ENCODE results near the gene CMSS1. TPM values are rescaled to one million over a fixed set of nuclear protein-coding genes. Genes with fewer than 3 reads are reported as not detected.

The CMSS1 gene
- total RNA-seq, 1 experiment from 2014 or later, result 64.1 TPM

DNA sequence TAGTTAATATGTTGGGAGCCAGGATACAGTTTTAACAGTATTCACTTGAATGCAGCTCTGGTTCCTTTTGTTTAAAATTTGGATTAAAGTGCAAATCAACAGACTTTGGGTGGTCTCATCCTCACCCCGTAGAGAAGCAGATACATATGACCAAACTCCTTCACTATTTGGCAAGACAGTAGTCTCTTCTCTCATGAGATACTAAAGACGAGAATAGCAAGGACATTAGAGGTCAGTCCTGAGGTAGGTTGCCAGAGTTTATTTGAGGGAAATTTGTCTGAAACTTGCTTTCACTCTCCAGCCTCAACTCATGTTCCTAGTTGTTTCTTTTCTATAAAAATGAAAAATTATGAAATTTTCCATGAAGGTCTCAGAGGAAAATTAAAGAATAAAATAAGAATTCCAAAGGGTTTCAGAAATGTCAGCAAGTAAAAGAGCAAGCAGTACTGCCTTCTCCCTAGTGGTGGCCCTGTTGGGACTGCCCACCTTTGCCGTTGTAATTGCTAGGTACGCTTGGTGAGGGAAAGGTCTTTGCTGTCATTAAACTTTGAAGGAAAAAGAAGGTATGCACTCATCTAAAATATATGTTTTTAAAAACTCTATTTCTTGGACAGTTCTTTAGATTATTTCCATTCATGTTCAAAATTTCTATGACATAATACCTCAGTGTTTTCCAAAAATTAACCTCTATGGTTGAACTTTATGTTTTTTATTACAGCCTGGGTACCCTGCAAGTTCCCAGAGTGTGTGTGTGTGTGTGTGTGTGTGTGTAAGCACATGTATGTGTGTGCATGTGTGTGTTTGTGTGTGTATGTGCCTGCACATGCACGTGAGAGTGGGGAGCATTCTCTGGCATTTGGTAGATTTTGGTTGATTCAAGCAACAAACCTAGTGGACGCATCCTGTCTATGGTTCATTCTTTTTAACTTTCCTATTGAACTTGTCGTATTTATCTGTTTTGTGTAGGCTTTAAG, 111.4 kb downstream of the CMSS1 start:
- CTCF ChIA-PET, result interaction anchor here (0.7 kb wide), 1 partner anchor 325 kb away, joined by 3 read pairs; no protein-coding TSS in a partner anchor
- BruUV-seq (replicated peaks), result no TSS peak

DNA sequence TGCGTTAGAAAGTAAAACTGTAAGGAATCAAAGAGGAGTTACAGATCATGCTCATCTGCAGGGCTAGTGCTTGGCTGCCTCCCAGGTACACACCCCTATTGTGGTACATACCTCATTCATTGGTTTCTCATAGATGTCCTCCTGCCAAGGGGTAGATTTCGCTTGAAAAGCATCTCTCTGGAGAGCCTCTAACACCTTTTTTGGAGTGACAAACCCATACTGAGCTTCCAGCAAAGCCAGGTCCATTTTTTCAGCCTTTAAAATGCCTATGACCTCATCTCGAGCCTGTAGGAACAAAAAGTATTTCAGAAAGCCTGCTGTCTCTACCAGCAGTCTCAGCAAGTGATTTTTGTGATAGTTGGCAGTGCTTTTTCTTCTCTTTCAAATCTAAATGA, 112.1 kb downstream of the CMSS1 start:
- Histone ChIP-seq H3K27ac (ENCODE audit: low read depth, low read length) (no peak overlapping the region), H3K4me2 (ENCODE audit: low read length) (no peak overlapping the region), H3K4me1 (ENCODE audit: control insufficient read depth in 1 of 2, insufficient read depth in 2 of 2, low read length in 2 of 2) (peaks cover 0 to 8% of the 10 kb centered on the region in 2 experiments; a peak in 2 of 4 replicates), H3K36me3 (ENCODE audit: control insufficient read depth in 1 of 2, insufficient read depth in 2 of 2, low read length in 2 of 2) (no peaks in the 10 kb centered on the region), H2AFZ (ENCODE audit: low read depth, low read length, poor library complexity, severe bottlenecking) (no peak overlapping the region), H3K27me3 (ENCODE audit: insufficient read depth, low read length) (no peaks in the 10 kb centered on the region), H3K9ac (ENCODE audit: low read length) (no peak overlapping the region), H3K79me2 (ENCODE audit: insufficient read depth, low read length) (no peaks in the 10 kb centered on the region; the same call in 1 of the 2 replicates), H3K4me3 (replicated peaks in 1 of 2; ENCODE audit: low read depth in 1 of 2, low read length in 2 of 2) (no peak overlapping the region), H3K9me3 (ENCODE audit: control insufficient read depth in 1 of 2, insufficient read depth in 1 of 2, low read depth in 1 of 2, low read length in 2 of 2) (no peaks in the 10 kb centered on the region), H4K20me1 (ENCODE audit: insufficient read depth) (no peaks in the 10 kb centered on the region; the same call in 1 of the 2 replicates), H3K9me2 (ENCODE audit: insufficient read depth) (no peaks in the 10 kb centered on the region)
- POLR2A ChIA-PET, result no interaction called here
- CTCF ChIA-PET, result no interaction called here
- DNase-seq (ENCODE audit: low read depth, low spot score), result no peak
- RAD21 ChIA-PET (ENCODE audit: low non-redundant PET in 1 of 2, low total read pairs in 2 of 2, uncharacterized antibody in 2 of 2, unreplicated experiment in 2 of 2), result no interaction called here
- intact Hi-C loops (cut with micrococcal nuclease), result no loop called here
- no TSS peak for BruUV-seq (replicated peaks)
- TF ChIP-seq CBX3 (IDR thresholded peaks at IDR 0.05; ENCODE audit: low read depth), result no peak
- TF ChIP-seq EGR1 (IDR thresholded peaks at IDR 0.05; ENCODE audit: low read depth), result no peak
- no peak for ATAC-seq

More for the DNA sequence above, 111.4 kb downstream of the CMSS1 start:
- RAD21 ChIA-PET (ENCODE audit: low non-redundant PET in 1 of 2, low total read pairs in 2 of 2, uncharacterized antibody in 2 of 2, unreplicated experiment in 2 of 2), result no interaction called here
- Histone ChIP-seq H2AFZ (ENCODE audit: low read depth, low read length, poor library complexity, severe bottlenecking) (no peak overlapping the region), H4K20me1 (ENCODE audit: insufficient read depth) (no peaks in the 10 kb centered on the region; the same call in 1 of the 2 replicates), H3K27ac (ENCODE audit: low read depth, low read length) (no peak overlapping the region), H3K27me3 (ENCODE audit: insufficient read depth, low read length) (no peaks in the 10 kb centered on the region), H3K9ac (ENCODE audit: low read length) (no peak overlapping the region), H3K36me3 (ENCODE audit: control insufficient read depth in 1 of 2, insufficient read depth in 2 of 2, low read length in 2 of 2) (no peaks in the 10 kb centered on the region), H3K9me2 (ENCODE audit: insufficient read depth) (no peaks in the 10 kb centered on the region), H3K9me3 (ENCODE audit: control insufficient read depth in 1 of 2, insufficient read depth in 1 of 2, low read depth in 1 of 2, low read length in 2 of 2) (no peaks in the 10 kb centered on the region), H3K4me1 (ENCODE audit: control insufficient read depth in 1 of 2, insufficient read depth in 2 of 2, low read length in 2 of 2) (peaks cover 0 to 8% of the 10 kb centered on the region in 2 experiments; a peak in 2 of 4 replicates), H3K4me3 (replicated peaks in 1 of 2; ENCODE audit: low read depth in 1 of 2, low read length in 2 of 2) (no peak overlapping the region), H3K79me2 (ENCODE audit: insufficient read depth, low read length) (no peaks in the 10 kb centered on the region; the same call in 1 of the 2 replicates), H3K4me2 (ENCODE audit: low read length) (no peak overlapping the region)
- POLR2A ChIA-PET, result no interaction called here
- intact Hi-C loops (cut with micrococcal nuclease), result no loop called here
- DNase-seq (ENCODE audit: low read depth, low spot score), result no peak
- TF ChIP-seq, protein P1, sequence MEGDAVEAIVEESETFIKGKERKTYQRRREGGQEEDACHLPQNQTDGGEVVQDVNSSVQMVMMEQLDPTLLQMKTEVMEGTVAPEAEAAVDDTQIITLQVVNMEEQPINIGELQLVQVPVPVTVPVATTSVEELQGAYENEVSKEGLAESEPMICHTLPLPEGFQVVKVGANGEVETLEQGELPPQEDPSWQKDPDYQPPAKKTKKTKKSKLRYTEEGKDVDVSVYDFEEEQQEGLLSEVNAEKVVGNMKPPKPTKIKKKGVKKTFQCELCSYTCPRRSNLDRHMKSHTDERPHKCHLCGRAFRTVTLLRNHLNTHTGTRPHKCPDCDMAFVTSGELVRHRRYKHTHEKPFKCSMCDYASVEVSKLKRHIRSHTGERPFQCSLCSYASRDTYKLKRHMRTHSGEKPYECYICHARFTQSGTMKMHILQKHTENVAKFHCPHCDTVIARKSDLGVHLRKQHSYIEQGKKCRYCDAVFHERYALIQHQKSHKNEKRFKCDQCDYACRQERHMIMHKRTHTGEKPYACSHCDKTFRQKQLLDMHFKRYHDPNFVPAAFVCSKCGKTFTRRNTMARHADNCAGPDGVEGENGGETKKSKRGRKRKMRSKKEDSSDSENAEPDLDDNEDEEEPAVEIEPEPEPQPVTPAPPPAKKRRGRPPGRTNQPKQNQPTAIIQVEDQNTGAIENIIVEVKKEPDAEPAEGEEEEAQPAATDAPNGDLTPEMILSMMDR (IDR thresholded peaks at IDR 0.05 in 2 of 3, conservative IDR thresholded peaks at IDR 0.05 in 1 of 3; ENCODE audit: borderline replicate concordance in 1 of 3, insufficient read depth in 1 of 3, low read depth in 2 of 3, low read length in 2 of 3), result peak in 2 of 3 experiments; percentile 14 to 20; a peak in 2 of 6 replicates
- TF ChIP-seq ZNF274 (IDR thresholded peaks at IDR 0.05; ENCODE audit: low read depth, low read length), result no peak
- ATAC-seq, result no peak
